Stimulated activated CD4-positive, alpha-beta T cell treated with anti-CD3 and anti-CD28 coated beads, TNF-alpha, amount 100 ng/mL, for 24 hours (primary cell): Measurements from ENCODE around the gene GARNL3.

Source experiments
- DNase-seq, 3 experiments: peaks; one replicate each; pipeline ENCODE4 v3.0.0-alpha.2; 2020; ENCODE audit warnings: low read depth in 3 of 3

GARNL3 gene

GRCh38 chr9:127264462-127265219 lies at the start of gene GARNL3:
Gene GARNL3 (plus strand): TSS chr9:127264774. CDS start chr9:127264878, 104 bp downstream.
- DNase-seq, result no peak

- no peak for DNase-seq
These were observed 49.0 kb upstream of the GARNL3 start for GRCh38 chr9:127215268-127216209.

GRCh38 chr9:127216210-127216887 lies 48.2 kb upstream of the GARNL3 start:
- DNase-seq, result no peak

- DNase-seq, result no peak
These were observed 47.7 kb upstream of the GARNL3 start for GRCh38 chr9:127216888-127217217.

- DNase-seq, result no peak
These were observed 45.8 kb upstream of the GARNL3 start for GRCh38 chr9:127218818-127219217.

GRCh38 chr9:127219520-127219919 lies 45.1 kb upstream of the GARNL3 start:
- no peak for DNase-seq

GRCh38 chr9:127221695-127222094 lies 42.9 kb upstream of the GARNL3 start:
- no peak for DNase-seq

GRCh38 chr9:127222388-127223095 lies 42.0 kb upstream of the GARNL3 start:
- no peak for DNase-seq

- DNase-seq, result no peak
These were observed 41.3 kb upstream of the GARNL3 start for GRCh38 chr9:127223266-127223665.

- DNase-seq, result no peak
These were observed 40.8 kb upstream of the GARNL3 start for GRCh38 chr9:127223810-127224177.

- peak; percentile 68 to 81 (median 76) for DNase-seq
These were observed 40.2 kb upstream of the GARNL3 start for GRCh38 chr9:127224178-127224882.

- DNase-seq, result peak; percentile 80 to 94 (median 85)
These were observed 39.5 kb upstream of the GARNL3 start for GRCh38 chr9:127224883-127225739.

GRCh38 chr9:127225801-127226625 lies 38.6 kb upstream of the GARNL3 start:
- no peak for DNase-seq

GRCh38 chr9:127229691-127230417 lies 34.7 kb upstream of the GARNL3 start:
- DNase-seq, result no peak

GRCh38 chr9:127231666-127232065 lies 32.9 kb upstream of the GARNL3 start:
- DNase-seq, result no peak

GRCh38 chr9:127232833-127233549 lies 31.6 kb upstream of the GARNL3 start:
- DNase-seq, result no peak

- DNase-seq, result no peak
These were observed 31.0 kb upstream of the GARNL3 start for GRCh38 chr9:127233550-127233949.

- DNase-seq, result no peak
These were observed 30.6 kb upstream of the GARNL3 start for GRCh38 chr9:127233989-127234388.
